K562 (cell line): ENCODE measurements around the gene PRKAR1B. TPM values are rescaled to one million over a fixed set of nuclear protein-coding genes. Genes with fewer than 3 reads are reported as not detected.
A peak's percentile ranks its signal among the peaks of the same experiment; 100 is the strongest.

Experiments used
- ATAC-seq: fragments of 200-7000 bp; cut with Tn5 transposase; 3 replicates; pipeline ENCODE4 v1.9.1; 2020; ENCODE audit warnings: moderate library complexity
- BruUV-seq: library from RNA; stranded (reverse); fragments of 400-500 nt; replicated peaks from 2 replicates; lab custom pipeline; 2021; lab: Mats Ljungman, UMichigan
- CTCF ChIA-PET: fragments of 300-600 bp; formaldehyde crosslinking; extraction: SDS; loops from one replicate; lab custom pipeline; 2021; ENCODE audit warnings: low intra/inter-chr PET ratio; lab: Yijun Ruan, JAX
- POLR2A ChIA-PET: fragments of 300-600, 350-650 bp; sonication (Branson Sonifier 250); formaldehyde crosslinking; extraction: SDS; loops from one replicate; lab custom pipeline; 2021; ENCODE audit warnings: antibody characterized with exemption, inconsistent platforms; lab: Yijun Ruan, JAX
- DNase-seq, 4 experiments: peaks; one replicate each; pipeline versions ENCODE4 v3.0.0 to v3.0.0-alpha.2; 2011 to 2018; ENCODE audit warnings: low spot score in 3 of 4, mixed read lengths in 3 of 4; ENCODE audit errors: extremely low read depth in 1 of 4
- FAIRE-seq: peaks from 2 replicates; lab custom pipeline; 2011; peaks lifted over from hg19 to GRCh38; lab: Jason Lieb, UNC
- H2AFZ ChIP-seq: 2 replicates; pipeline ENCODE4 v1.6.0; 2011; ENCODE audit warnings: low read depth, low read length, control low read depth, inconsistent platforms
- H3K27ac ChIP-seq: fragments of 200-600 bp; 3 replicates; pipeline ENCODE4 v1.8.0; 2011; ENCODE audit warnings: low read depth, mild to moderate bottlenecking, control low read depth, inconsistent platforms, low read length, moderate library complexity, mixed read lengths; ENCODE audit errors: extremely low read depth
- H3K27me3 ChIP-seq, 2 experiments: fragments of 300-600 bp in 1 of 2; 2 replicates in 1 of 2; 3 replicates in 1 of 2; pipeline versions ENCODE4 v1.6.0 to v1.8.0; 2011; ENCODE audit warnings: inconsistent platforms in 2 of 2, low read length in 2 of 2, mild to moderate bottlenecking in 1 of 2, mixed read lengths in 1 of 2, moderate library complexity in 1 of 2; ENCODE audit not compliant: control insufficient read depth in 2 of 2, insufficient read depth in 2 of 2
- H3K36me3 ChIP-seq: fragments of 300-600 bp; 3 replicates; pipeline ENCODE4 v1.8.0; 2011; ENCODE audit warnings: mild to moderate bottlenecking, low read length, inconsistent platforms; ENCODE audit not compliant: control insufficient read depth, insufficient read depth
- H3K4me1 ChIP-seq, 2 experiments: fragments of 200-600 bp in 1 of 2; replicated peaks in 1 of 2; 2 replicates in 1 of 2; 3 replicates in 1 of 2; pipeline versions ENCODE4 v1.5.1 to v1.8.0; 2011; ENCODE audit warnings: inconsistent platforms in 2 of 2, low read length in 2 of 2, mild to moderate bottlenecking in 1 of 2, mixed read lengths in 1 of 2, moderate library complexity in 1 of 2; ENCODE audit not compliant: control insufficient read depth in 2 of 2, insufficient read depth in 2 of 2
- H3K4me2 ChIP-seq: 2 replicates; pipeline ENCODE4 v1.6.1; 2011; ENCODE audit warnings: low read length, control low read depth, inconsistent platforms, mixed read lengths; ENCODE audit not compliant: insufficient read depth
- H3K4me3 ChIP-seq: fragments of 200-600 bp; sonication (generic), shearing (Covaris generic); 2 replicates; pipeline ENCODE4 v1.5.1; 2016; ENCODE audit warnings: control low read depth, inconsistent platforms
- H3K79me2 ChIP-seq: fragments of 200-600 bp; 3 replicates; pipeline ENCODE4 v1.8.0; 2011; ENCODE audit warnings: low read length, inconsistent platforms; ENCODE audit not compliant: control insufficient read depth, insufficient read depth
- H3K9ac ChIP-seq, 2 experiments: 2 replicates each; pipeline versions ENCODE4 v1.6.0 to v1.6.1; 2011; ENCODE audit warnings: low read depth in 2 of 2, low read length in 2 of 2, control low read depth in 1 of 2, inconsistent platforms in 1 of 2, mild to moderate bottlenecking in 1 of 2, mixed read lengths in 1 of 2; ENCODE audit not compliant: insufficient read depth in 1 of 2
- H3K9me1 ChIP-seq: one replicate; pipeline ENCODE4 v1.6.0; 2011; ENCODE audit warnings: inconsistent platforms, mild to moderate bottlenecking, low read length, moderate library complexity; ENCODE audit not compliant: control insufficient read depth, insufficient read depth
- H3K9me3 ChIP-seq: replicated peaks from 2 replicates; pipeline ENCODE4 v1.5.1; 2011; ENCODE audit warnings: low read depth, low read length, inconsistent platforms; ENCODE audit not compliant: control insufficient read depth, insufficient read depth
- H4K20me1 ChIP-seq: replicated peaks from 2 replicates; pipeline ENCODE4 v1.6.1; 2011; ENCODE audit warnings: low read length, inconsistent platforms, mixed read lengths; ENCODE audit not compliant: control insufficient read depth, insufficient read depth
- ETS1 ChIP-seq: conservative IDR thresholded peaks from 2 replicates; pipeline ENCODE4 v1.6.1; 2011; ENCODE audit warnings: low read depth, mild to moderate bottlenecking, low read length; ENCODE audit not compliant: control insufficient read depth
- POLR2G ChIP-seq: fragments of 200-400 bp; formaldehyde crosslinking; IDR thresholded peaks from 2 replicates; pipeline ENCODE4 v1.6.1; 2017; ENCODE audit warnings: low read depth, mild to moderate bottlenecking, antibody characterized with exemption, low read length, moderate library complexity
- WGBS: fragments of 100-300 bp; shearing (Covaris generic); methylation state at CpG from one replicate; pipeline ENCODE4 v1.1.6; 2016; ENCODE audit warnings: low coverage, mixed read lengths; ENCODE audit not compliant: insufficient coverage; ENCODE audit errors: missing lambda C conversion rate; 5-methylcytosine and 5-hydroxymethylcytosine counted together
- in situ Hi-C: fragments of 300-500 bp; cut with MboI; formaldehyde crosslinking; loops from 4 replicates; pipeline ENCODE4 v1.15.0; 2018; ENCODE audit warnings: inconsistent platforms, mixed read lengths
- intact Hi-C: fragments of 100-400 bp; cut with micrococcal nuclease; formaldehyde crosslinking; loops from 2 replicates; pipeline ENCODE4 v1.14.2; 2022
- polyA plus RNA-seq, 8 experiments: library from polyadenylated mRNA; depleted of rRNA in 4 of 8; stranded (reverse) in 5 of 8; unstranded in 3 of 8; fragments of >200 nt; fragmentation: Nextera tagmentation in 2 of 8; fragmentation: Illumina TruSeq in 1 of 8; extraction: Ambion mirVana in 2 of 8; extraction: Trizol in 1 of 8; gene quantifications; 2 replicates each; pipeline versions ENCODE4 v1.2.1 to v1.2.3, GENCODE V29; 2011 to 2014; ENCODE audit warnings: inconsistent platforms in 1 of 8, missing spikeins in 1 of 8
- total RNA-seq, 7 experiments: library from RNA; depleted of rRNA in 6 of 7; stranded (reverse); fragments of >200 nt in 6 of 7; fragmentation: Illumina TruSeq in 2 of 7; extraction: Trizol in 2 of 7; gene quantifications; 2 replicates each; pipeline versions ENCODE4 v1.2.1 to v1.2.3, GENCODE V29; 2011 to 2021; ENCODE audit warnings: low replicate concordance in 1 of 7

Gene PRKAR1B
- total and polyA plus RNA-seq, 9 of the 15 experiments (the other 6 are each of a cell fraction or from before 2014, with no cell fraction given) = 0.99 to 30.5 (median 12.7) TPM

GRCh38 chr7:627661-628401 lies 99.2 kb downstream of the PRKAR1B start:
- no peak for TF ChIP-seq ETS1
- TF ChIP-seq POLR2G = 0 out of 2 replicates have a peak, but pooled peaks have one; percentile 9
- TF ChIP-seq, all 486 proteins: peak for 1
- DNase-seq = no peak
- H3K36me3 ChIP-seq = 0 out of 3 replicates have a peak, but pooled peaks cover 1% of the 10 kb centered on the region
- intact Hi-C loops (no loop called here), in situ Hi-C loops (no loop called here)
- no peak overlapping the region for H2AFZ ChIP-seq
- peak overlapping the region in 1 of 2 experiments; percentile 4; a peak in 1 of 4 replicates for H3K9ac ChIP-seq
- no peak overlapping the region for H3K27ac ChIP-seq
- 91% methylated on average over 26 of the region's 35 CpGs for WGBS
- no peaks in the 10 kb centered on the region for H3K27me3 ChIP-seq
- ChIA-PET CTCF (no interaction called here), POLR2A (interaction anchor here (0.6 to 2.3 kb wide), 2 partner anchors 8 to 26 kb away, joined by 3 to 7 read pairs; no protein-coding TSS in a partner anchor)
- no TSS peak for BruUV-seq
- H3K4me2 ChIP-seq = no peak overlapping the region
- no peak for ATAC-seq
- H3K79me2 ChIP-seq = peaks cover 14% of the 10 kb centered on the region; the same call in 2 of the 3 replicates
- H3K4me1 ChIP-seq = peaks cover 0 to 37% of the 10 kb centered on the region in 2 experiments; a peak in 4 of 5 replicates
- no peaks in the 10 kb centered on the region for H3K9me3 ChIP-seq
- no peaks in the 10 kb centered on the region for H3K9me1 ChIP-seq
- FAIRE-seq = no peak
- H3K4me3 ChIP-seq = no peak overlapping the region
- H4K20me1 ChIP-seq = no peaks in the 10 kb centered on the region
